Ectodermal cell (in vitro differentiated cells): ENCODE data around the gene ADAM22.

Experiments
- H3K27ac ChIP-seq: 2 replicates; pipeline ENCODE4 v1.7.0; 2013; ENCODE audit warnings: mild to moderate bottlenecking, low read depth, low read length; ENCODE audit not compliant: insufficient read depth, poor library complexity, severe bottlenecking
- H3K27me3 ChIP-seq: 2 replicates; pipeline ENCODE4 v1.7.0; 2013; ENCODE audit warnings: mild to moderate bottlenecking, low read length; ENCODE audit not compliant: insufficient read depth, control insufficient read depth, poor library complexity, severe bottlenecking
- H3K36me3 ChIP-seq: one replicate; pipeline ENCODE4 v1.7.0; 2013; ENCODE audit warnings: low read length; ENCODE audit not compliant: control insufficient read depth, insufficient read depth
- H3K4me1 ChIP-seq: one replicate; pipeline ENCODE4 v1.7.0; 2013; ENCODE audit warnings: low read length; ENCODE audit not compliant: control insufficient read depth, insufficient read depth
- H3K4me3 ChIP-seq: 2 replicates; pipeline ENCODE4 v1.7.0; 2013; ENCODE audit warnings: low read depth, low read length, control low read depth; ENCODE audit not compliant: insufficient read depth
- H3K9me3 ChIP-seq: 2 replicates; pipeline ENCODE4 v1.7.0; 2013; ENCODE audit warnings: mild to moderate bottlenecking, low read length, moderate library complexity; ENCODE audit not compliant: control insufficient read depth
- WGBS, 2 experiments: methylation state at CpG; one replicate each; pipeline ENCODE4 v1.1.7; 2013; ENCODE audit warnings: missing lambda C conversion rate in 2 of 2; 5-methylcytosine and 5-hydroxymethylcytosine counted together

Gene ADAM22

DNA sequence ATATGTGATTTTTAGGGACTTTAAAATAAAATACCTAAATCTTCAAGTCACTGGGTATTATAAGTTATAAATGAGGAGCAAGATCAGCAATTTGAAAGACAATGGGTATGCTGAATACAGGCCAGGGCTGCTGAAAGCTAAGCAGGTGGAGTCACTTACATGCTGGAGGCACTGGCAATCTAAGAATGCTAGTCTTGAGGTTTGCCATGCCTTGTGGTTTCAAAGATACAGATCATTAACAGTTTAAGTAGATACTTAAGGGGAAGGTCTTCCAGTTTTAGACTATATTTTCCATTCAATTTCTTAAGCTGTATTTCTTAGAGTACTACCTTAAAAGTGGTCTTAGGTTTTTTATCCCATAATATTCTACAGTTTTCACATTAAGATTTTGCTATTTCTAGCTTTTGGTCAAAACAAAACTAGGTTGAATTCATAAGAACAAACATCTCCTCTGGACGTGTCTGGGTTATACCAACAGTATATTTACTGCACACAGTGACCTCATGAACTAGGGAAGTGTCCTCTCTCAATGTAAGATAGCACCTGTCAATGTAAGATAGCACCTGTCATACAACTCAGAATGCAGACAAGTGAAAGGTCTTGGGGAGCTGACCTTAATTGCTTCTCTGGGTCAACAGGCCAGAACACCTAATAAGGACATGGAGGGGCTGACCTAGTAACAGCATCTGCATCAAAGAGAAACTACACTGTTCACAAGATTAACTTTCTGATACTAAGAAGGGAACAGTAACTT is 283.8 kb downstream of the ADAM22 start:
- WGBS, 2 experiments, result 27 to 49% methylated on average over 1 of the region's 1 CpG
- H3K27ac ChIP-seq, result no peak overlapping the region
- H3K36me3 ChIP-seq, result peaks cover 5% of the 10 kb centered on the region
- H3K9me3 ChIP-seq, result no peaks in the 10 kb centered on the region
- no peaks in the 10 kb centered on the region for H3K27me3 ChIP-seq
- H3K4me1 ChIP-seq, result peaks cover 8% of the 10 kb centered on the region
- peak overlapping the region; percentile 96 for H3K4me3 ChIP-seq

DNA sequence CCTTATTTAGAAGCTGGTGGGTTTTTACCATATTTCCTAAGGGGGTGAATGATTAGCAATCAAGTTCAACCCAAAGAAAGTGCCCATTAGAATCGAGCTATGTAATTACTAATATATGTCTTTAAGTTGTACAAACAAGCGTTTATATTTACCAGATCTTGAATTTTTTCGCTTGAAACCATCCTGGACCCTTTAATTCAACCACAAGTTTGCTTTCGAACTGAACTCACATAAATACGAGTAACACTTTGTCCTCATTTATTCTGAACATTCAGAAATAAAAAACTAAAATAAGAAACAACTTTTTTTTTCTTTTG is 284.3 kb downstream of the ADAM22 start:
- Histone ChIP-seq H3K9me3 (no peaks in the 10 kb centered on the region), H3K4me3 (peak overlapping the region; percentile 96), H3K27ac (no peak overlapping the region), H3K27me3 (no peaks in the 10 kb centered on the region), H3K36me3 (peaks cover 2% of the 10 kb centered on the region), H3K4me1 (peaks cover 8% of the 10 kb centered on the region)
- 71 to 90% methylated on average over 5 of the region's 5 CpGs for WGBS, 2 experiments

DNA sequence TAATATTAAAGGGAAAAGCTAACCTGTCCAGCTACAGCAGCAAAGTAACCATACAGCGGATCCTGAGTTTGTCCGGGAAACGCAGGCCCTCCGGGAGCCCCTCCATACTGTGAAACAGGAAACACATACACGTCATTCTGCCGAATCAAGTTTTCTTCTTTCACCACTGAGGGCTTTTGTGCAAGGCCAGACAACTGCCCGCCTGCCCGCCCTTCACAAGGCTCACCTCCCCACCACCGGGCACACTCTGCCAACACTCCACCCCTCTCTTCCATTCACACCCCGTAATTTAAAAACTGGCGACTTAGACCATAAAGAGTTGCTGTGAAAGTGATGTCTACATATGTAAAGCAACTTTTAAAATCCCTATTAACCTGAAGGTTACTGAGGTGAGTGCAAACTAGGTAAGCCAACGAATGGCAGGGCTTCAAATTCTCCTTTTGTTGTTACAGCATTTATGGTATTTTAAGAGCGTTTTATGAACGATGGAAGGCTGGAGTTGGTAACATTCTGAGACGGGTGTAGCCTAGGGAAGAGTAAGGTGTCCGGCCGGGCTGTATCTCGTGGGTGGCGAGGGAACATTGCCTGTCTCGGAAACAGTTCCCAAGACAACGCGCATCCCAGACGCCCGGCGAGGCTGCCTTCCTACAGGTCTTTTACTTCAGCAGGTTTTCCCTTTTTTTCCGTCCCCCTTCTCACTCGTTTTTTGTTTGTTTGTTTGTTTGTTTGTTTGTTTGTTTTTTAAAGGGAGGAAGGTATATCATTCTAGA is 285.0 kb downstream of the ADAM22 start:
- 2 to 3% methylated on average over 24 to 25 of the region's 27 CpGs for WGBS, 2 experiments
- H3K27me3 ChIP-seq, result no peaks in the 10 kb centered on the region
- H3K27ac ChIP-seq, result no peak overlapping the region
- H3K36me3 ChIP-seq, result no peaks in the 10 kb centered on the region
- peaks cover 8% of the 10 kb centered on the region for H3K4me1 ChIP-seq
- no peaks in the 10 kb centered on the region for H3K9me3 ChIP-seq
- peak overlapping the region; percentile 96 for H3K4me3 ChIP-seq

DNA sequence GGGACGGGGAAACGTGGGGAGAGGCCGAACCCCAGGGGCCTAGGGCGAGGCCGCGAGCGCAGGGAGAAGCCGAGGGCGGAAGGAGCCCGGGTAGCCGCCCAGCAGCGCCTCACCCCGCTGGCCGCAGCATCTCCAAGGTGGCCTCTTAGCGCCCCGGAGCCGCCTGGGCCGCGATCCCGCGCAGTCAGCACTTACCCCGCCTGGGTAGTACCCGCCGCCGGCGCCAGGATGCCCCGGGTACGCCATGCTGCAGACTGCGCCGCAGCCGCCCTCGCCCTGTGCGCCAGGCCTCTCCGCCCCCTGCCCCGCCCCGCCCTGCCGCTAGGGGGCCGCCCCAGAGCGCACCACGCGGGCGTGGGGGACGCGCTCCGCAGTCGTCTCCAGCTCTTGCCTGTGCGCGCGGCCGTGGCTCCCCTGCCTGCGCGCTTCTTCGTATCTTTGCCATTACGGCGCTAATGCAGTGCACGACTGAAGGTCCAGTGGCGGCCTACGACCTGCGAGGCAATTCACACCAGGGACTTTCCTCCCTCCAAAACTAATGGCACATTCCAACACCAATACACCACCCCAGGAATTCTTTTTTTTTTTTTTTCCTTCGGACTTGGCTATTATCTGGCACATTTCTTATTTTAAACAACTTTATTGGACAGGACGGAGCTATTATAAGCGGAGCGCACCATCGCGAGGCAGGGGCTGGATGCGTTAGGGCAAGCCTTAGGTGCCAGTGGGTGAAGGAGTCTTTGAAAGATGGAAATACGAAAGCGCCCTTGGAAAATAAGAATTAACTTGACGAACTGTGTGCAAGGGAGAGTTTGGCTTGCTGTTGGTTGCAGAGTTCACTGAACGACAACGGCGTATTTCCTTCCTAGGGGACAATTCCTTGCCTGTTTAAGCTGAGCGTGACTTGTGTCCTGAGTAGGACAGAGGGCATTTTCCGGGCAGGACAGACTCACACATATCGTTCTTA is 286.0 kb downstream of the ADAM22 start, which contains the start of gene SRI:
SRI (minus strand) TSS at position 258 of the 967 bp plus-strand sequence; CDS start at position 246, 12 bp downstream.
- no peaks in the 10 kb centered on the region for H3K9me3 ChIP-seq
- no peaks in the 10 kb centered on the region for H3K36me3 ChIP-seq
- 1 to 2% methylated on average over 74 of the region's 75 CpGs for WGBS, 2 experiments
- peak within 1 kb of the TSS; percentile 98 for H3K27ac ChIP-seq
- H3K27me3 ChIP-seq, result no peaks in the 10 kb centered on the region
- H3K4me3 ChIP-seq, result peak within 1 kb of the TSS; percentile 96
- peaks cover 8% of the 10 kb centered on the region for H3K4me1 ChIP-seq

DNA sequence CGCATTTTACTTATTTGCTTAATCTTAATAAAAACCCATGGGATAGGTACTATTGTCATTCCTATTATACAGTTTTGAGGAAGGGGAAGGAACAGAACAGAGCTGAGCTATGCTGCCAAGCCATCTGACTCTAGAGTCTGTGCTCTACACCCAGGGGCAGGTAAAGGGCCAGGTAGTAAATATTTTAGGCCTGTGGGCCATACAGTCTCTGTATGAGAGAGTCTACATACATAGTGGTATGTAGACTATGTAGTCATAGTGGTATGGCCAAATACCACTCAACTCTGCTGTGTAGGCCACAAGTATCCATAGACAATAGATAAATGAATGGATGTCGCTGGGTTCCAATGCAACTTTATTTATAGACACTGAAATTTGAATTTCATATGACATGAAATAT is 289.2 kb downstream of the ADAM22 start:
- Histone ChIP-seq H3K4me3 (no peak overlapping the region), H3K27me3 (no peaks in the 10 kb centered on the region), H3K36me3 (no peaks in the 10 kb centered on the region), H3K27ac (no peak overlapping the region), H3K9me3 (no peaks in the 10 kb centered on the region), H3K4me1 (peaks cover 4% of the 10 kb centered on the region)
- no CpG with 5 or more reads among the region's 2 CpGs for WGBS, 2 experiments

DNA sequence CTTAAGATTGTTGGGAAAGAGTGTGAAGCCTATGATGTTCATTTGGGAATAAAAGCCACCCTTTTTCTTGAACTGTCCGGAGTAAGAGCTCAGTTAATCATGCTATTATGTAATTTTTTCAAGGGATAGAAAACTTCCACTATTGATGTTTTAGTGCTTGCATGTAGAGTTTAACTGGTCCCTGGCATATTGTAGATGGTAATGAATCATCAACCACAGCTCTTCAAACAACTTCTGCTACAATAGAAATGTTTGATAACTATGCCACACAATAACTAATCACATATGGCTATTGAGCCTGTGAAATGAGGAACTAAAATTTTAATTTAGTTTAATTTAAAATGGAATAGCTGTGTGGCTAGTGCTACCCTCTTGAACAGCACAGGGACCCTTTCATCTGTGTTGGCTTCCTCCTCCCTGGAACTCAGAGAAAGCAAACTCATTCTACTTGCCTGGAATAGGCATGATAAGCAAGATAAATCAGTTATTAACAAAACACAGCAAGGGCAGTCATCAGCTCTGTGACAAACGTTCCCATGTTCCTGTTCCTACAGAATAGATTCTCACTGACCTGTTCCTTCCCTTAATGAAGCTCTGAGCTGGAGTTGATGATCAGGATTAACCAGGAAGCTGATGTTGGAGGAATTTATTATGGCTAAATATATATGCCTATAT is 290.7 kb downstream of the ADAM22 start:
- no peak overlapping the region for H3K27ac ChIP-seq
- no peak overlapping the region for H3K4me3 ChIP-seq
- H3K36me3 ChIP-seq, result no peaks in the 10 kb centered on the region
- no peaks in the 10 kb centered on the region for H3K27me3 ChIP-seq
- H3K9me3 ChIP-seq, result no peaks in the 10 kb centered on the region
- 85 to 91% methylated on average over 2 of the region's 2 CpGs for WGBS, 2 experiments
- no peaks in the 10 kb centered on the region for H3K4me1 ChIP-seq

DNA sequence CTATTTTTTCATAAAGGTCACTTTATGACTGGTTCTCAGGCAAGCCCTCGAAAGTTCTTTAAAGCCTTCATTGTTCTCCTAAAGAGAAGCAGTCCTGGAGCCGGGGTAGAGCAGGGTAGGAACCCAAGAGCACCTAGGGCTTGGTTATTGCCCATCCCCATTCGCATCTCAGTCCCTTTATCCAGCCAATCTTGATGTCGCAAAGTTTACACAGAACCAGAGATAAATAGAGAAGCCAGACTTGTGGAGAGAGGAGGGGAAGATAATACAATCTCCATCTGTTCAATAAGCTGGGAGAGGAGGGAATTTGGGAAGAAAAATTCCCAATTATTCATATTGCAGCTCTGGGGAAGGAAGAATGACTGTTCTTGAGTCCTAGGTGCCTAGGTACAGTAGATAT is 292.1 kb downstream of the ADAM22 start:
- Histone ChIP-seq H3K27me3 (no peaks in the 10 kb centered on the region), H3K9me3 (no peaks in the 10 kb centered on the region), H3K27ac (no peak overlapping the region), H3K4me1 (no peaks in the 10 kb centered on the region), H3K4me3 (no peak overlapping the region), H3K36me3 (no peaks in the 10 kb centered on the region)
- 92 to 95% methylated on average over 4 of the region's 4 CpGs for WGBS, 2 experiments

DNA sequence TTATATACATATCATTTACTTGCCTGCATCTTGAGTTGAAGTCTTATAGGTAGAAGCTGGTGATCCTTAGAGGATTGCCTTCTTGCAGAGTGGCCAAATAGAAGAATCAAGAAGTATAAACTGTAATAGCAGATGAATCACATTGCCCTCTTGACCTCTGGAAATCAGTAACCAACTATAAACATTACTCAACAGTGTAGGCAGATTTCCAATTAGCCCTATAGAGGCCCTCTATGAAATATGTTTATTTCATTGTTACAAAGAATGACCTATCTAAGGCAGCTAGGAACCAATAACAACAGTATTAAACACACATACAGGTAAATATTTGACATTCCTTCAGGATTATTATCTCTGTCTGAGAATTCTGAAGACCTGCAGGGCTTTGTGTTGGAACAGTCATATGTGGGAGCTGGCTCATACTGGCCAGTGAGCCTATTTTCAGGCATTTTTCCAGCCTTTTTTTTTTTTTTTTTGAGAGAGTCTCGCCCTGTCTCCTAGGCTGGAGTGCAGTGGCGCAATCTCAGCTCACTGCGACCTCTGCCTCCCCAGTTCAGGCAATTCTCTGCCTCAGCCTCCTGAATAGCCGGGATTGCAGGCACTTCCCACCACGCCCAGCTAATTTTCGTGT is 292.9 kb downstream of the ADAM22 start:
- no peaks in the 10 kb centered on the region for H3K36me3 ChIP-seq
- 92% methylated on average over 6 of the region's 6 CpGs for WGBS, 2 experiments
- H3K27ac ChIP-seq, result no peak overlapping the region
- no peaks in the 10 kb centered on the region for H3K4me1 ChIP-seq
- H3K9me3 ChIP-seq, result no peaks in the 10 kb centered on the region
- no peak overlapping the region for H3K4me3 ChIP-seq
- H3K27me3 ChIP-seq, result no peaks in the 10 kb centered on the region

DNA sequence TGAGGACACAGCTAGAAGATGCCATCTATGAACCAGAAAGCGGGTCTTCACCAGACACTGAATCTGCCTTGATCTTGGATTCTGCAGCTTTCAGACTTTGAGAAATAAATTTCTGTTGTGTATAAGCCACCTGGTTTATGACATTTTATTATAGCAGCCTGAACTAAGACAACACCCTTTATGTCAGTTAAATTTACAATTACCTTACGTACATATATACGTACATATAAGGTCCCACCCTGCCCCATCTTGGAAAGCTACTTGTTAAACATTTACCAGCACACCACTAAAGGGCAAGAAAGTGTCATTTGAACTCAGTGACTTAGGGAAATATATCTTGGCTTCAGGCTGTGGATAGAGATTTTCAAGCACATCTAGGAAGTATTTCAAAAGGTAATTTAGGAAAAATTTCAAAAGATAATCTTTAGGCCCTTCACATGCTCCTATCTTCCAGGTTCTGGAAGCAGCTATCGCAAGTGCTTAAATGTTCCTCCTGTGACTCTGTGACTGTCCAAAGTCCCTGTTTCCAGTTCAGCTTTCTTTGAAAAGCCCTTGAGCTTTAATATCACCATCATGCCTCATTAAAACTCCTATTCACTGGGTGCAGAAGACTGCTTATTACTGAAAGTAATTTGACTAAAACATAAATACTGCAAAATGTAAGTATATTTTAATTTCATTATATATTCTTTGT is 295.4 kb downstream of the ADAM22 start:
- Histone ChIP-seq H3K9me3 (no peaks in the 10 kb centered on the region), H3K4me1 (no peaks in the 10 kb centered on the region), H3K27ac (no peak overlapping the region), H3K4me3 (no peak overlapping the region), H3K36me3 (no peaks in the 10 kb centered on the region), H3K27me3 (no peaks in the 10 kb centered on the region)
- 92% methylated on average over 4 of the region's 4 CpGs for WGBS, 2 experiments
